LoVo (cell line): ENCODE data around the gene ARL2BP.

Source experiments
- DNase-seq: peaks from one replicate; pipeline ENCODE4 v3.0.0-alpha.2; 2016; ENCODE audit warnings: low spot score

ARL2BP gene

DNA sequence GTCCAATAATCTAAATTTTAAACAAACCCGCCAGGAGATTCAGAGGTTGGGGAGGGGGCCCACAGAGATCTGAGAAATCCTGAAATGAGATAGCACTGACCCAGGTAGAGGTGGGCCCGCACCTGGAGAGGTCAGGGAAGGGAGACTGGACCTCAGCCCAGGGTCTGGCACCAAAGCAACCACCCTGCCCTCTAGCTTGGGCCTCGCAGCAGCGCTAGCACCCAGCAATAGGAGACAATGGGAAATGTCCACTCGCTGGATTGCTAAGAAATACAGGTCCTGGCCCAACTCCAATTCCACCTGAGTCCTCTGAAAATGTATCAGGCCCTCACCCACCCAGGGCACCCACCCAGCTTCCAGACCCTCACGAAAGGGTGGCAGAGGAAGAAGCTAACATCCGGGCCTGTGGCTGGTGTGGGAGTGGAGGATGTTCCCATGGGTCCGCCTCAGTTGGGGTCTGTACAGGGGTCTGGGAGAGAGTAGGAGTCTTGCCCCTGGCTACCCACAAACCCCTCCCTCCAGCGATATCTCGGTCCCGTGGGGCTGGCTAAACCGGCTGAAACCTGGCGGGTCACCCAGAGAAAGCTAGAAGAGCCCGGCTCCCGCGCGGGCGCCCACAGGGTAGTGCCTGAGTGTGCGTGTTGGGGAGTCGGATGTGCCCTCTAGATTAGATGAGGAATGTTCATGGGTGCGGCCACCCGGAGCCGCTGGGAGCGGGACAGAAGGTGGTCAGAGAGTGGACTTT lies 38.3 kb downstream of the ARL2BP start:
- DNase-seq: peak; percentile 45

DNA sequence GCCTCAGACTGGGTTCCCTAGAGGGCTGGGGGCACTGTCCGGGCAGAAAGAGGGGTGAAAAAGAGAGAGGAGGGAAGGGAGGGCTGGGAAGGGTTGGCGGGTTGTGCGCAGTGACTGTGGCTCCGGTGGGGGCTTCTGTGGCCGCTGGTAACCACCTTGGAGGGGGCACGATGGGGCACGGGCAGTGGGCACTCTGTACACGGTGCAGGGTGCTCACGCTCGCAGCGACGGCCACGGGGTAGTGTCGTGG lies 38.8 kb downstream of the ARL2BP start:
- no peak for DNase-seq

DNA sequence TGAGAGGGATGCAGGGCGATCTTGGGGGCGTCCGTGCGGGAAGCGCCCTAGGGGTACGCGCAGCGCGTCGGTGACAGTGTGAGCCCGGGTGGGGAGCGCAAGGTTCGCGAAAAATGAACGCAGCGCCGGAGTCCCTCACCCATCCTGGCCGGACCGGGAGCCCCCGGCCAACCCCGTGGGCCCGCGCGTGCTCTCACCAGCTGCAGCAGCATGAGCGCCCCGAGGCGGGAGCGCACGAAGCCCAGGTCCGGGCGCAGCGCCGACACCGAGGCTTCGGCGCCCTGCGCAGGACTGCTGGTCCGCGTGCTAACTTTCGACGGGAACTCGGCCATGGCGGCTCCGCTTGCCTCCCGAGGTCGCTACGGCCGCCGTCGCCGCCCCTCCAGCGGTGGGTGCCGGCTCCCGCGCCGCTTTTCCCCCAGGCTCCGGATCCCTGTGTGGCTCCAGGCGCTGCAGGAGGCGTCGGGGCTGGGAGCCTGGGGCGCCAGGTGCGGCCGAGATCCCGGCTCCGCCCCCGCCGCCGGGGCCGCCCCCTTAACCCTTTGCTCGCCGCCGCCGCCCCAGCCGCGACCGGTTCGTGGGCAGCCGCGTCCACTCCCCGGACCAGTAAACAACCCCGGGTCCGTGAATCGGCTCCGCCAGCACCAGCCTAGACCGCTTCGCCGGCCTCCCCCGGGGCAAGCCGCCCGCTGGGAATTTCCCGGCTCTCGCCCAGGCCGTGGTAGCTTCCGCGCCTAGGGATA lies 39.3 kb downstream of the ARL2BP start, which contains the start of gene PLLP:
PLLP (minus strand) TSS at position 464 of the 743 bp plus-strand sequence; CDS start at position 332, 132 bp downstream.
- DNase-seq: peak; percentile 77

DNA sequence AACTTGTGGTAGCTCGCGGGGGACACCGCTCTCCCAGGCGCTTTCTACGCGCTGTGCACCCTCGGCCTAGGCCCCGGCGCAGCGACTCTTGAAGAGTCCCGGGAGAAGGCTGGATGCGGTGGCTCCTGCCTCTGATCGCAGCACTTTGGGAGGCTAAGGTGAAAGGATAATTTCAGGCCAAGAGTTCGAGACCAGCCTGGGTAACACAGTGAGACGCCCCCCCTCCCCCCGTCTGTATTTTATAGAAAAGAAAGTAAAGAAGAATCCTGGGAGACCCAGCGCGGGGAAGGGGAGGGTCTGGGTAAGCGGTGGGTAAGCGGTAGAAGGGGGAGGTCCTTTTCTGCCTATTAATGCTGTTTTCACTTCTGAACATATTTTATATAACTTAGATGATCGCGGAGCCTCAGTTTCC lies 39.9 kb downstream of the ARL2BP start:
- no peak for DNase-seq

DNA sequence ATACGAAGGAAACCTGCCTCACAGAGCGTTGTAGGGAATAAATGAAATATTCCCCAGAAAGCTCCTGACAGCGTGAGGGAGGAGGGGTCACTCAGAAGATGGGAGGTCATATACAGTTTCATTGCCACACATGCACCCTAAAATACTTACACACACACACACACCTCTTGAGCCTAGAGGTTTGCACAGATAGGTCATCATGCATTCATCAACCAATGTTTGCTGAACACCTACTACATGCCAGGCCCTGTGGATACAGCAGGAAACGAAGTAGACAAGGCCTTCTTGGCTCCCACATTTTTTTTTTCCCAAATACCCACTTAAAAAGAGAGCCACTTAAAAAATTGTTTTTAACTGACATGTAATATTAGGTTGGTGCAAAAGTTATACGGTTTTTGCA lies 40.3 kb downstream of the ARL2BP start:
- DNase-seq: no peak

DNA sequence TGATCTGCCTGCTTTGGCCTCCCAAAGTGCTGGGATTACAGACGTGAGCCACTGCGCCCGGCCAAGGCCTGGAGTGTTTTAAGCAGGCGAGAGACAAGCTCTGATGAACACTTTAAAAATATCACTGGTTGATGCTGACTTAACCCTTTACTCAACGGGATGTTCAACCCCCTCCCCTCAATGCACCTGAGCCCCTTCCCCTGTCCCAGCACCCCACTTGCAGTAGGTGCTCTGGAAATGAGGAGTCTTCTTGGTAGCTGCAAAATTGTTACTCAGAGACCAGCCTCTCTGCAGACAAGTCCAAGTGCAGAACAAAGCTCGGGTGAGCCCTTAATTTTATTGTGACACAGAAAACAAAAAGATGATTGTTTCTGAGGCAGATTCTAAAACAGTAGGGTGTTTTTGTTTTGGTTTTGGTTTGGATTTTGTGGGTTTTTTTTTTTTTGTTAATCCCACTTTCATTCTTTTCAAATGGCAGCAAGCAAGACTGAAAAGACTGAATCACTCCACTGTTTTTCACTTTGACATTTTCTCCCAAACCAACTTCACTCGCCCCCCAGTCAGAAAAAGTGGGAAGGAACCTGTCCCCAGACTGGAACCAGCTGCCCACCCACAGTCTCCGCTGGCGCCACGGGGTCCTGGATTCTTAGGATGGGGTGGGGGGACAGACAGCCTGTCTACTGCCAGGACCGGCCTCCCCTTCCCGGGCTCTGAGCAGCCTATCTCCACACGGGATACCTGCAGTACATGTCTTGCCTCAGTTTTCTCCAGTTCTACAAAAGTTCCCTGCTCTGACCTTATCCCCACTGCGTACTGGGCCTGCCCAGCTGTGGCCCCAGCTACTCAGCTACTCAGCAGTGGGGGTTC lies 44.6 kb downstream of the ARL2BP start:
- DNase-seq: no peak

DNA sequence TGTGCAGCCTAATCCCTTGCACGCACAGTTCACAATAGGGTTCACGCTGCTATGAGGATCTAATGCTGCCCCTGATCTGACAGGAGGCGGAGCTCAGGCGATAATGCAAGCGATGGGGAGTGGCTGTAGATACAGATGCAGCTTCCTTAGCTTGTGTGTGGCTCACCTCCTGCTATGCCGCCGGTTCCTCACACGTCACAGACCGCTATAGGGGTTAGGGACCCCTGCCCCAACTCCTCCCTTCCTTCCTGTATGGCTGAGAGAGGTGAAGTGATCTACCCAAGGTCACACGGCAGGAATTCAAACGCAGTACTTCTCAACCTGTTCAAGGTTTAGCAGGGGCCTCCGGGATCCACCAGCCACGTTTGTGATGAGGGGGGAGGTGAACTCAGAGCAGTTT lies 52.8 kb downstream of the ARL2BP start:
- no peak for DNase-seq

DNA sequence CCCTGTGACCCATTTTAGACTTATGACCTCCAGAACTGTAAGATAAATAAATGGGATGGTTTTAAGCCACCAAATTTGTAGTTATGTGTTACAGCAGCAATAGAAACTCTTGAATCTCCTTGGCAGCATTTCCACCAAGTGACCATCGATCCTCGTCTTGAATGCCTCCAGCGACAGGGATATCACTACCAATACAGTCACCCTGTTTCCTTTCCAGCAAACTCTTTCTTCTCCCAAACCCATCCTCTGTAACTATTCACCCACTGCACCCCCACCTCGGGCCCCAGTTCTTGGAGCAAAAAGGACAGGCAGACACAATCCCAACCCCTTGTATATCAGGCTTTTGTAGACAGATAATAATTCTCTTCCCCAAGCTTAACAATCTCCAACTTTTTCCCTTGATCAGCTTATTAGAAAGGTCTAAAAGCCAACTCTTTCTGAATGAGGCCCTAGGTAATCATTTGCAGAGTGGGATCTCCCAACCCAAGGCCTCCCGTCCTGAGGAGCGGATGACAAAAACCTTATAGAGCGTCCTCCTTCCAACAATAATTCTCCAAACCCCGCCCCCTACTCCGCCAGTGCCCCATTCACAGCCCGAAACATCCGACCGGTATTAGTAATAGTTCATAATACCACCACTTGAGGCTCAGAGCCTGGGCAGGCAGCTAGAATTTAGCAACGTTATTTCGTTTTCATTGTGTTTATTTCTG lies 54.1 kb downstream of the ARL2BP start:
- DNase-seq: peak; percentile 73

DNA sequence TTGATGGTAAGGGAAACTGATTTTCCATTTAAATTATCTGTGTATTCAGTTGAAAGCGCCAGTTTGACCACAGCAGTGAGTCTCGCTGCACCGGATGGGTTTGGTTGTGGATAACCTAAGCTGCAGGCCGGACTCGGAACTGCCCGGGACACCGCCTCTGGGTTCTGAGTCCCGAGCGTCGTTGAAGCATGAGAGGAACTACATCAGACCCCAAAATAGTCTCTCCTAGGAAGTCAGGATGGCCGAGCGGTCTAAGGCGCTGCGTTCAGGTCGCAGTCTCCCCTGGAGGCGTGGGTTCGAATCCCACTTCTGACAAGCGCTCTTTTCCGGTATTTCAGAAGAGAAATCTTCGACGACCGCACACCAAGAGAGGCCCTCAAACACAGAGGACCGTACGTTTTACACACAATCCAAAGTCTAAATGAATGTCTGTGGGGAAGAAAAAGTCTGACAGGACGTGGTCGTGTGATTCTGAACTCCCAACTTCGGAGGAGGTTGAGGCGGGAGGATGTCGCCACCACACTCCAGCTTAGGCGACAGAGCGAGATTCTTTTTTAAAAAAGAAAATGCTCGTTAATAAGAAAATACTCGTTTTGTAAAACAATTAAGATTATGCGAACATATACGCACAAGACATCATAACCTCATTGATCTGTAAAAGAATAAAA lies 54.8 kb downstream of the ARL2BP start:
- peak; percentile 89 for DNase-seq

DNA sequence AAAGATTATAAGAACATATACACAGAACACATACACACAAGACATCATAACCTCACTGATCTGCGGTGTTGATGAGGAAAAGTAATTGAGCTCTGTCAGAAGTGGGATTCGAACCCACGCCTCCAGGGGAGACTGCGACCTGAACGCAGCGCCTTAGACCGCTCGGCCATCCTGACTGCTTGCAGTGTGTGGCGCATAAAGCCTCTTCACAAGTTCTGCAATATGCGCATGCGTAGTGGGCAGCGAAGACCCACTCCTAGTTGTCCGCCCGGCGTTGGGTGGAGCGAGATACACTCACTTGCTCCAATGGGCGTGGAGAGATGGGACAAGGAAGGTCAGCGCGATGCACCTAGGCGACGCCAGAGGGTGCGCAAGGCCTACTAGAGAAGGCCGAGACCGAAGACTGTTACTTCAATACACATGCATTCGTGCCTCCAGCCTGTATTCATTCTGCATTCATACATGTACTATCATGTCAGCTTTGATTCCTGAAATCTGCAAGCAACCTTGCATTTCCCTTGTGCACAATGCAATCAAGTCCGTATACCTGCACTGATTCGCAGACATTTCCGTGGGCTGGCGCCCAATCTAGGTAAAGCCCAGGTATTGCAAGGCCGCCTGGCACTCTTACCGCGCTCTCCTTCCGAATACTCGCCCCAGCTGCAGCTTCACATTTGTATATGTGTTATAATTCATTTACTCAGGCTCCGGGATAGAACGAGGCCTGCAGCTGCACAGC lies 55.5 kb downstream of the ARL2BP start:
- peak; percentile 99 for DNase-seq

DNA sequence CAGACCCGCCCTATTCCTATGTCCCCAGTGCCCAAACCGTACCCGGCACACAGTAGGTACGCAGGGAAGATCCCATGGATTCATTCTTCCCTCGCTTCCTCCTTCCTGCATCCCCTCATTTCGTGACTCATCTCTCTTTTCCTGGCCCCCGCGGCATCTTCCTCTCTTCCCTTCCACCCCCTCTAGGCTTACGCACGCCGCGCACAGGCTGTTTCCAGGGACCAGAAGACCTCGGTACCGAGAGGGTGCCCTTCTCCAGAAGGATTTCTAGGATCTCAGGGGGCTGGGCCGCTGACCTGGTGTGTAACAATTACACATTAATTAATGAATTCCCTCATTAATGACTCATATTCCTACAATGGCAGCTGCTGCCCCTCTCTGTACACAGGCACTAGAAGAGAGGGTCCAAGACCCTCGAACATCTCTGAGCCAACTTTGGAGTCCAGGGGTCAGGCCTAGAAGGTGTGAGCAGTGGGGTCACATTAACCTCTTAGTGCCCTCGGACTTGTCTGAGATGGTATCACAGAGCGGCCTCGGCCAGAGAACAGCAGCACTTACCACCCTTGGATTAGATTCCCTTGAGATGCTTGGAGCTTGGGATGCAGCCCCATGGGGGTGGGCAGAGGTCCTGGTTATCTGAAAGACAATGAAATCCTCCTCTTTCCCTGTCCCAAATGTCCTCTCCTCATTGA lies 56.2 kb downstream of the ARL2BP start:
- DNase-seq: no peak
